GM19468 (cell line): ENCODE results near the gene NIM1K.
"Not testable (repeated sequence)": the region's sequence is repeated elsewhere in the genome, so short reads cannot be mapped to it uniquely, and the experiment has no call there.

Experiments
- ATAC-seq: cut with Tn5 transposase; IDR thresholded peaks from one replicate; pipeline ENCODE4 v1.9.1; 2021; ENCODE audit warnings: mild to moderate bottlenecking, moderate library complexity, moderate number of reproducible peaks; ENCODE audit not compliant: unreplicated experiment; ENCODE audit errors: extremely low read depth

Gene NIM1K

DNA sequence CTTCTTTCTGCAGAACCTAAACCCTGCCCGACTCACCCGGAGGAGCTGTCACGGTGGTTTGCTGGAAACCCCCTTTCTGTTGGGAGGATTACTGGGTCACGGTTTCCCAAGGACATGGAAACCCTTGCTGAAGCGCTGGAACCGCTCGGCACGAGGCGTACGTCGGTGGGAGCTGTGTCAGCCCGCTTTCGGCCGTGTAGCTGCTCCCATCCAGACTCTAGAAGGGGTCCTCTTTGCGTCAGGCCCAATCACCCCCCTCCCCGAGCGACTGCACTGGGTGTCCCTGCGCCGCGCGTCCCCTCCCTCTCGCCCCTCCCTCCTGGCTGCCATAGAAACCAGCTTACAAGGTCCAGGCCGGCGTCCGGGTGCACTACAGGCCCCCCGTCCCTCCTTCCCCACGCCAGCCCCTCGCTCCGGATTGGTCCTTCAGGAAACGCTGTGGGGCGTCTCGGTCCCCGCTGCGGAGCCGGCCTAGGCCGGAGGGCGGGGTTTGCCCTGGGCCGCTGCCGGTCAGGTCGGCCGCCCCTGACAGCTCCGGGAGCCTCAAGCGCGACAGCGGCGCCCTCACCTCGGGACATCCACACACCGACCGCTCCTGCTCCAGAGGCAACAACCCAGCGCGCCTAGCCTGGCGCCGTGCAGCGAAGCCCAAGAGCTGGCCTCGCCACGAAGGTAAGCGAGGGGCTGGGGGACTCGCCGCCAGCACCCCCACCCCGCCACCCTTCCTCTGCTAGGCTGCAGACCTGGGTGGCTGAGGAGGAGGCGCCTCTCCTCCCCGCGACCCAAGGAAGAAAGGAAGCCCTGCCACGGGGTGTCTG is at the start of gene NIM1K:
NIM1K (plus strand) TSS at position 486 of the 818 bp plus-strand sequence. CDS start 53,551 bp downstream, outside the sequence.
- peak; percentile 53 for ATAC-seq

DNA sequence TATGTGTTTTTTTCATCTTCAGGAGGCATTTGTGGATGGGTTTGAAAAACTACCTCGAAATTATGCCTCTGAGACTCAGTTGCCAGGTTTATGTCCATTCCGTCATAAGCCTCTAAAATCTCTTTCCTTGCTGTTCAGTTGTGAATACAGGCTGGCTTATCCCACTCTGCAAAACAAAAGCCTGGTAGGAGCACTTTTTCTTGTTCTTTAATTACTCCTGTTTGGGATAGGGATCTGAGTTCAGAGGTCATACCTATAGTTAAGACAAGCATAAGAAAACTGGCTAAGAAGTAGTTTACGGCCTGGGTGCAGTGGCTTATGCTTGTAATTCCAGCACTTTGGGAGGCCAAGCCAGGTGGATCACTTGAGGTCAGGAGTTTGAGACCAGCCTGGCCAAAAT is 47.0 kb upstream of the NIM1K start:
- ATAC-seq: no peak

DNA sequence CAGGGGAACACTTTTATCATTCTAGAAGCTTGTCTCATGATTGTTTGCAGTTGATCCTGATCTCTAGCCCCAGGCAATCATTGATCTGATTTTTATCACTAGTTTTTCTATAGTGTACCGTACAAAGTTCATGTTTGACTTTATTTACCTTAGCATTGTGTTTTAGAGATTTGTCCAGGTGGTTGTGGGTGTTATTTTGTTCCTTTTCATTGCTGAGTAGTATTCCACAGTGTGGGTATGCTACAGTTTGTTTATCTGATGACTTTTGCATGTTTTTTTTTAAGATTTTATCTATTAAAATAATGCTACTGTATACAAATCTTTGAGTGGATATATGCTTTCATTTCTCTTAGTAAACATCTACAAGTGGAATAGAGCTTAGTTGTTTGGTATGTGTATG is 45.1 kb upstream of the NIM1K start:
- no peak for ATAC-seq

DNA sequence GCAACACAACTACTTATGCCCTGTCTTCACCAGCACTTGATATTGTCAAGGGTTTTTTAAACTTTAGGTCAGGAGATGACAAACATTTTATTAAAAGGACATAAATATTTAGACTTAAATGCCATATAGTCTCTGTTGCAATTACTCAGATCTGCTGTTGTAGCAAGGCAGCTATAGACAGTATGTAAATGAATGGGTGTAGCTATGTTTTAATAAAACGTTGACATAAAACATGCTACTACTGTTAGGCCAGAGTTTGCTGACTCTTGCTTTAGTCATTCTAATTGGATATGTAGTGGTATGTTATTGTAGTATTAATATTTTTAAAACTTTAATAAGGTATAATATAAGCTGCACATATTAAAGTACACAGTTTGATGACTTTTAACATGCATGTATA is 43.6 kb upstream of the NIM1K start:
- no peak for ATAC-seq

DNA sequence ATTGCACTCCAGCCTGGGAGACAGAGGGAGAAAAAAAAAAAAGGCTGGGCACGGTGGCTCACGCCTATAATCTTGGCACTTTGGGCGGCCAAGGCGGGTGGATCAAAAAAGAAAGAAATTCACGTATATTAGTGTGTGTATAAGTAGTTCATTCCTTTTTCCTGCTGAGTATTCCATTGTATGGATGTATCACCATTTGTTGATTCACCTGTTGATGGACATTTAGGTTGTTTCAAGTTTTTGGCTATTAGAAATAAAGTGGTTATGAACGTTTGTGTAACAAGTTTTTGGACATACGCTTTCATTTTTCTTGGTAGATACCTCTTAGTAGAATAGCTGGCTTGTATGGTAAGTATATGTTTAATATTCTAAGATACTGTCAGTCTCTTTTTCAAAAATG is 42.8 kb upstream of the NIM1K start:
- ATAC-seq: no peak

DNA sequence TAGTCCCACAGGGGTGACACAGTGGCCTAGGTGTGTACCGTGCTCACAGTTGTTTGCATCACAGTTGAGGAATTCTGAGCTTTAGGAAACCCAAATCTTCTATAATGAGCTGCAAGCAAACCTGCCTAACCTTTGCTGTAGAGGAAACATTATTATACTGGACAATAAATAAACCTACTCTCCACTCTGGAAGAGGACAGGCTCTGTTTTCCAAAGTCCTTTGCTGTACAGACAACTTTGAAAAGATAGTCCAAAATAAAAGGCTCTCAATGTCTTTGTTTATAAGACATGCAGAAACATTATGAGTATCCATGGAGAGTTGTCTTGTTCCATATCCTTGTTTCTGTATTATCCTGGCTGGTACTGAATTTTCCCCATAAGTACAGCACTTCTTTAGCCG is 42.0 kb upstream of the NIM1K start:
- no peak for ATAC-seq

DNA sequence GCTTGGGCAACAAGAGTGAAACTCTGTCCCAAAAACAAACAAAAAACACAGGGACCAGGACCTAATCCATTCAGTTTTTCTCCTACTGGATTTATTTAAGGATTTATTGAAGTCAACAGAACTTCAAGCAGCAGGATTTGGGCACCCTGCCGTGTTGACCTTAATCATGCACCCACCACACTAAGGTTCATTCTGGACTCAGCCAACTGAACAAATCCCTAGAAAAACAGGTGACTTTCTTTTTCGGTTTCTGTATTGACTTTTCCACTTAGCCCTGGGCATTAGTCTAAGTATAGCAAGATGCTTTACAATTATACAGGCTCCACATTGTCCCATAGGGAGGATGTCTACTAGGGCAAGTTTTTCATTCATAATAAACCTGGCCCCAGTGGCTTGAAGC is 41.3 kb upstream of the NIM1K start:
- ATAC-seq: no peak

DNA sequence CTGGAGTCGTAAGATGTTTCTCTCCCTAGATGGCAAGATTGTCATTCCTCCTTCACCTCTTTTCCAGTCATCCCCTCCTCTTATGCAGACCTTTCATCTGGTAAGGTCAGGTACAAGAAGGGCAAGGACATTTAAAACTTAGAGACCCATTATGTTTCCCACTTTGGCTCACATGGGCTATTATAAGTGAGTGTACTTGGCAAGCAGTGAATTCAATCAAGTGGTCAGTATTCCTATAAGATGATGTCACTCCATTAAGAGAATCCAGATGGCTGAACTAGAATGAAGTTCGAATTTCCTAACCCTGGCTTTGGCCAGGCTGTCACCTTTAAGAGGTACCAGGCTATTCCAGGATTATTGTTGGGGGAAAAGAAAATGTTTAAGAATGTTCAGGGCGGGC is 39.1 kb upstream of the NIM1K start:
- ATAC-seq: no peak

DNA sequence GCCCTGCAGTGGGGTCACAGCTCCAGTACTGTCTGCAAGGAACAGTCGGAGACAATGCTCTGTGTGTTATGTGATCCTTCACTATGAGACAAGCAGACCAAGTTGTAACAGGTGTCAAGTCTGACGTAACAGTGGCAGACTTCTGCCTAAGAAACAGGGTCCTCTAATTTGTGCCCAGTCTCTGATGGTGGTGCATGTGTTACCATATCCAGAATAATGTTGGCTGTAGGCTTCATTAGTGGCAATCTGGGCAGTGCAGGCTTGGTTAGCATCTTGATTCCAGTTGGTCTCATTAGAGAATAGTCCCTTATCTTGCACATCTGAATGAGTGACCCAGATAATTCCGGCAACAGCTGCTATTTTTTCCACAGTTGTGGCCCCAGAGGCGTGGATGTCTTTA is 37.6 kb upstream of the NIM1K start:
- no peak for ATAC-seq

DNA sequence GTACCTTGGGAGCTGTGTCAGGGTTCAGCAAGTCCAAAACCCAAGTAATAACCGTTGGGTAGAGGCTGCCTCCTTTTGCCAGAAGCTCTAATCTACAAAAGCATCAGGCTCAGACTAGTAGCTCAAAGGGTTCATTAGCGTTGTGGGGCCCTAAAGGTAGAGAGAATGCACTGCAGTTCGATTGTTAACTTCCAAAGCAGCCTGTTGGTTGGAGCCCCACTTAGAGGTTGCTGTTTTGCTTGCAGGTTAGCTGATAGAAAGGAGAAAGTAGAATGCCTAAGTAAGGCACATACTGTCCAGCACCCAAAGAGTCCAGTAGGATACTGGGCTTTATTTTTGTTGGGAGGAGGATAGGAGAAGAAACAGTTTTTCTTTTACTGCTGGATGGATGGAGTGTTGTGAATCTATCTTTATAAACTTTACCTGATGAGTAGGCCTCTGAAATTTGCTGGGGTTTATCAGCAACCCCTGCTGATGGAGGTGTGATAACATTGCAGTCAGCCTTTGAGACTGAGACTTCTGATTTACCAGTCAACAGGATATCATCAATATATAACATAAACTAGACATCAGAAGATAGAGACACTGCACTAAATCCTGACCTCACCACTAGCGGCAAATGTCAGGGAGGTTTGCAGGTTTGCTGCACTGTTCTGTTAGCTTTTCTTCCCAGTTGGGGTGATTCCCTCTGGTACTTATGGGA is 36.5 kb upstream of the NIM1K start:
- no peak for ATAC-seq

DNA sequence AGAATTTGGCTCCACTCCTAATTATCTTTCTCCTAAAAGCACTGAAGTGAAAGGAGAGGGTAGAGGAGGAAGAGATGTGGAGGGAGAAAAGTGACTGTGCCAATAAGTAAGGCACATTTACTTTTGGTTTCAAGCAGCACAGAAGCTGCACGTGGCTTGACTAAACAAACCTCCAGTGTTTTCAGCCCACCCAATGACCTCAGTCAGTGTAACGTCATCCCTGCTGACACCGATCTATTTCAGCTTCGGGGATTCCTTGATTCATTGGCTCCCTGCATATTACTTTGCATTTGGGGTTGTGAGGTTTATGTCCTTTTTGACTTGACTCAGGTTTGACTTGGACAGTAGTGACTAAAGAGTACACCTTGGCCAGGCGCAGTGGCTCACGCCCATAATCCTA is 35.6 kb upstream of the NIM1K start:
- ATAC-seq: no peak

DNA sequence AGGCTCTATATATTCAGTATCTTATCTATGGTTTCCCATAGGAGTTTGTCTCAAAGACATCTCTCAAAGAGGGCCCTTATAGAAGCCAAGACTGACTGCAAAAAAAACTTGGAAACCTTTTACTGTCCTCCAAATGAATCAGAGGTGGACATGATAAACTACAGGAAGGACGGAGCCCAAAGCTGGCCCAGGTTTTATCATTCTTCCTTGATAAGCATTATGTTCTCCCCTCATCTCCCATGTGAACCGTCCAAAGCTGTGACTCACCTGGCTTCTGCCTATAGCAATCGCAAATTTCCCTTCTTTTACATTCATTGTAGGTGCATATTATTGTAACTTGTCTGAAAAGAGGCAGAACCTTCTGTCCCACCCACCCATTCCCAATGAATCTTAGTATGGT is 35.0 kb upstream of the NIM1K start:
- ATAC-seq: no peak

DNA sequence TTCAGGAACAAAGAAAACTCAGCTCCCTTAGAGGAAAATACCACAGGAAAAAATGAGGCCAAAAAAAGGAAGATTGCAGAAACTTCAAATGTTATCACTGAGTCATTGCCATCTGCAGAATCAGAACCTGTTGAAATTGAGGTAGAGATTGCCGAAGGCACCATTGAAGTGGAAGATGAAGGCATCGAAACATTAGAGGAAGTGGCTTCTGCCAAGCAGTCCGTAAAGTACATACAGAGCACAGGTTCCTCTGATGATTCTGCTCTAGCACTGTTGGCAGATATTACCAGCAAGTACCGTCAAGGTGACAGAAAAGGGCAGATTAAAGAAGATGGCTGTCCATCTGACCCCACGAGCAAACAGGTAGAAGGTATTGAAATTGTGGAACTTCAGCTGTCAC is 30.8 kb upstream of the NIM1K start:
- no peak for ATAC-seq

DNA sequence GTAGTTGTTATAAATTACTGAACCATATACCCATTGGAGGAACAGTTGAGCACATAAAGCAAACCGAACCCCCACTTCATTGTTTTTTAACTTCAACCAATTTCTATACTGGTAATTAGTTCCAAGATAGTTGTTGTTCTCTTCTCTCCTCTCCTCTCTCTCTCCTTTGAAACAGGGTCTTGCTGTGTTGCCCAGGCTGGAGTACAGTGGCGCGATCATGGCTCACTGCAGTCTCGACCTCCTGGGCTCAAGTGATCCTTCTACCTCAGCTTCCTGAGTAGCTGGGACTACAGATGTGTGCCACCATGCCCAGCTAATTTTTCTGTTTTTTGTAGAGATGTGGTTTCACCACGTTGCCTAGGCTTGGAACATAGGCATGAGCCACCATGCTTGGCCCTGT is 27.2 kb upstream of the NIM1K start:
- ATAC-seq: not testable (repeated sequence)

DNA sequence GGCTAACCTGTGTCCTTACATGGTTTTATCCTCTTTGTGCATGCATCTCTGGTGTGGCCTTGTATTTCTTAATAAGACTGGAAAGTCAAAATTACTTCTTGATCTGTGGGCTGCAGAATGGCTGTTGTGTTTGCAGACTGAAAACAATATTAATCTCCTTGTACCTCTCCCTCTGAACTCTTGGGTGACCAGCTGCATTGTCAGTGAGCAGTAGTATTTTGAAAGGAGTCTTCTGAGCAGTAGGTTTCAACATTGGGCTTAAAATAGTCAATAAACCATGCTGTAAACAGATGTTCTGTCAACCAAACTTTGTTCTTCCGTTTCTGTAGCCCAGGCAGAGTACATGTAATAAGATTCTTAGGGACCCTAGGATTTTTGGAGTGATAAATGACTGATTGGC is 26.7 kb upstream of the NIM1K start:
- ATAC-seq: no peak

DNA sequence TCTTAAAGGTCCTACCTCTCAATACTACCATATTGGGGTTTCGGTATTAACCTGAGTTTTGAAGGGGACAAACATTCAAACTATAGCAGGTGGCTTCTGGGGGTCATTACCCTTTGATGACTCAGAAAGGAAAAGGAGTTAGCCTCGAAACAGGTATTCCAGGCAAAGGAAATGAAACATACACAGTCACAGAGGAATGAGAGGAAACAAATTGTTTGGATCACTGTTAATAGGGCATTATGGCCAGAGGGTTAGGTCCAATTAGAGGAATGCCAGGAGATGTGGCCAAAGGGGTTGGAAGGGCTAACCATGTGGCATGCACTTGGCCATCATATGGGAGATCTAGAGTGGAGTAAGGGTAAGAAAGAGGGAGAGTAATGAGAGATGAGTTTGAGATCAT is 23.9 kb upstream of the NIM1K start:
- no peak for ATAC-seq

DNA sequence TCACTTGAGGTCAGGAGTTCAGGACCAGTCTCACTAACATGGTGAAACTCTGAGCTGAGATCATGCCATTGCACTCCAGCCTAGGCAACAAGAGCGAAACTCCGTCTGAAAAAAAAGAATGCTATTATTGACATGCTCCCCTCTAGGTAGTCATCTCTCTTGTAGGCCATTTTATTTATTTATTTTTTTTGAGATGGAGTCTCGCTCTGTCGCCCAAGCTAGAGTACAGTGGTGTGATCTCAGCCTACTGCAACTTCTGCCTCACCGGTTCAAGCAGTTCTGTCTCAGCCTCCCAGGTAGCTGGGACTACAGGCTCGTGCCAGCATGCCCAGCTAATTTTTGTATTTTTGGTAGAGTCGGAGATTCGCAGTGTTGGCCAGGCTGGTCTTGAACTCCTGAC is 20.6 kb upstream of the NIM1K start:
- no peak for ATAC-seq

DNA sequence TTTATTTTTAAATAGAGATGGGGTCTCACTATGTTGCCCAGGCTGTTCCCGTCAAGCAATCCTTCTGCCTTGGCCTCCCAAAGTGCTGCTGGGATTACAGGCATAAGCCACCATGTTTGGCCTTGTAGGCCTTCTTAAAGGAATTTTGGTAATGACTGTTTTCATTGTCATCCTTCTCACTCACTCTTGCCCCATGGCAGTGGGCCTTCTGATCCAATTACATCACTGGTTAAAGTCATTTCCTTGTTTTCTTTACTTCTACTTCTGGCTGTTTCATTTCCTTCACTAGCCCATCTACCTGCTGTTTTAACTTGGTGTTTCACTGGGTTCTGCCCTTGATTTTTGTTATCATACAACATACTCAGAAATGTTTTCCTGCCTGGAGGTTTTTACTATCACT is 20.1 kb upstream of the NIM1K start:
- no peak for ATAC-seq

DNA sequence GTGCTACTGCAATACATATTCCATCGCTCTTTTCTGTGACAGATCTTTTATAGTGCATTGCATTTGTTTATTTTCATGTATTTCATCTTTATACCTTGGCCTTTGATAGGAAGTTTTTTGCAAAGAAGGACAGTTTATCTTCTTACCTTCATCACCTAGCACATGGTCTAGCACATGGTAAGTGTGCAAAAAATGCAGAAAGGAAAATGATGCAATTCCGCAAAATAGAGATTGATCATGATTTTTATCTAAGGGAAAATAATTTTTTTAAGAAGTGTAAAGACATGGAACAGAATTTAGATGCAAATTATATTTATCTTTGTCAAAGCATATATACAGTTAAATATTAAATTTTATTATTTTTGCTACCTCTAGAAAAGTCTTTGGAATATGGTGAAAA is 19.2 kb upstream of the NIM1K start:
- ATAC-seq: no peak

DNA sequence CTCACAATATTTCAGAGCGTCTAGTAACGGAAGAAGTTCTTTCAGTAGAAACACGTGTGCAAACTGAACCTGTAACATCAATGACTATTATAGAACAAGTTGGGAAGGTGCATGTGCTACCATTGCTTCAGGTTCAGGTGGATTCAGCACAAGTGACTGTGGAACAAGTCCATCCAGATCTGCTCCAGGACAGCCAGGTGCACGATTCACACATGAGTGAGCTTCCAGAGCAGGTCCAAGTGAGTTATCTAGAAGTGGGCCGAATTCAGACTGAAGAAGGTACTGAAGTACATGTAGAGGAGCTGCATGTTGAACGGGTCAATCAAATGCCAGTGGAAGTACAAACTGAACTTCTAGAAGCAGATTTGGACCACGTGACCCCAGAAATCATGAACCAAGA is 17.4 kb upstream of the NIM1K start:
- ATAC-seq: no peak

DNA sequence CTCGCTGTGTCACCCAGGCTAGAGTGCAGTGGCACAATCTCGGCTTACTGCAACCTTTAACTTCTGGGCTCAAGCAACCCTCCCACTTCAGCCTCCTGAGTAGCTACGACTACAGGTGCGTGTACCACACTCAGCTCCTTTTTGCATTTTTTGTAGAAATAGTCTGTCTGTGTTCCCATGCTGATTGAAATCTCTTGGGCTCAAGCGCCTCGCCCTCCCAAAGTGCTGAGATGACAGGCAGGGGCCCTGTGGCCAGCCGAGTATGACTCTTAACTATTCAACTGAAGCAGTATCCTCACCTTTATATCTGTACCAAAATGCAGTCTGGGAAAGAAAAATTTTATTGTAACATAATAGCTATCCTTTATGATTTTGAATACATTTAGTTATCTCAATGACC is 12.2 kb upstream of the NIM1K start:
- no peak for ATAC-seq

DNA sequence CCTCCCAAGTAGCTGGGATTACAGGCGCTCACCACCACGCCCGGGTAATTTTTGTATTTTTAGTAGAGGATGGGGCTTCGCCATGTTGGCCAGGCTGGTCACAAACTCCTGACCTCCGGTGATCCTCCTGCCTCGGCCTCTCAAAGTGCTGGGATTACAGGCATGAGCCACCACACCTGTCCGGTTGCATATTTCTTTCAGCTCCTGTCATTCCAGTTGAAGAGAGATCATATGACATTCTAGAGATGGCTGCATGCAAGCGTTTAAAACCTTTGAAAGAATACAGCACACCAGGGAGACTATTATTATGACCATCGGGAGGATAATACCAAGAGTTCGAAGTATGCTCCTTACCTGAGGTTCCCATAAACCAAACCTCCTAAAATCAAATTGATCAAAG is 9.6 kb upstream of the NIM1K start:
- ATAC-seq: no peak
